NCI-H2171 (cell line): ENCODE measurements around the gene MBD3L4.
"Not testable (repeated sequence)": the region's sequence is repeated elsewhere in the genome, so short reads cannot be mapped to it uniquely, and the experiment has no call there.

Source experiments
- DNase-seq: peaks from one replicate; lab custom pipeline; 2025; lab: John Stamatoyannopoulos, UW

The MBD3L4 gene

DNA sequence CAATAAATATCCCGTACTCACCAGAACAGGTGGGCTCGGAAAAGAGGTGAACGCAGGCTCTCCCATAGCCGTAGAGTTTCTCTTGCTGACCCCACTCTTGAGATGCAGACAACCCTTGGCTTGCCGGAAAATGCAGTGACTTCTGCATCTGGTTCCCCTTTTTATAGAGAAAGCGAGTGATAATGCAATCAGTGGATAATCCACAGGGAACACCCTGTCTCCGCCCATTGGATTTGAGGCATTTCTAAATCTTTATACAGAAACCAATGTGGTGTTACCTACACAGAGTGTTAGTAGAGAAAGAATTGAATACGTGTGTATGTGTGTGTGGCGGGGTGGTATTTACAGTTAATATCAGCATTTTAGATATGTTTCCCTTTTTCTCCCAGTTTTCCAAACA is at the start of gene MBD3L4:
MBD3L4 (minus strand) TSS at position 101 of the 400 bp plus-strand sequence; CDS start at position 66, 35 bp downstream.
- not testable (repeated sequence) for DNase-seq

GRCh38 chr19:7088999-7089398 is 49.0 kb upstream of the MBD3L4 start:
- no peak for DNase-seq

DNA sequence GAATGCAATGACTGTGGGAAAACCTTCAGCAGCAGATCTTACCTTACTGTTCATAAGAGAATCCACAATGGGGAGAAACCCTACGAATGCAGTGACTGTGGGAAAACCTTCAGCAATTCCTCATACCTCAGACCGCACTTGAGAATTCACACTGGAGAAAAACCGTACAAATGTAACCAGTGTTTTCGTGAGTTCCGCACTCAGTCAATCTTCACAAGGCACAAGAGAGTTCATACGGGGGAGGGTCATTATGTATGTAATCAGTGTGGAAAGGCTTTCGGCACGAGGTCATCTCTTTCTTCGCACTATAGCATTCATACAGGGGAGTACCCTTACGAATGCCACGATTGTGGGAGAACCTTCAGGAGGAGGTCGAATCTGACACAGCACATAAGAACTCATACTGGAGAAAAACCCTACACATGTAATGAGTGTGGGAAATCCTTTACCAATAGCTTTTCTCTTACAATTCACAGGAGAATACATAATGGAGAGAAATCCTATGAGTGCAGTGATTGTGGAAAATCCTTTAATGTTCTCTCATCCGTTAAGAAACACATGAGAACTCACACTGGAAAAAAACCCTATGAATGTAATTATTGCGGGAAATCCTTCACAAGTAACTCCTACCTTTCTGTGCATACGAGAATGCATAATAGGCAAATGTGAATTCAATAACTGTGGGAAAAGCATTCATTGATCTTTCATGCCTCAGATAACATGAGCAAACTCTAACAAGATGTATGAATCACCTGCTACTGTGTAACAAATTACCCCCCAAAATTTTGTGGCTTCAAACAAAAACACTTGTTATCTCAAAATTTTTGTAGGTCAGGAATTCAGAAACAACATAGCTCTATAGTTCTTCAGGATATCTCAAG is 43.3 kb upstream of the MBD3L4 start:
- DNase-seq = no peak

- no peak for DNase-seq
Observed at GRCh38 chr19:7078008-7078407, 38.0 kb upstream of the MBD3L4 start.

DNA sequence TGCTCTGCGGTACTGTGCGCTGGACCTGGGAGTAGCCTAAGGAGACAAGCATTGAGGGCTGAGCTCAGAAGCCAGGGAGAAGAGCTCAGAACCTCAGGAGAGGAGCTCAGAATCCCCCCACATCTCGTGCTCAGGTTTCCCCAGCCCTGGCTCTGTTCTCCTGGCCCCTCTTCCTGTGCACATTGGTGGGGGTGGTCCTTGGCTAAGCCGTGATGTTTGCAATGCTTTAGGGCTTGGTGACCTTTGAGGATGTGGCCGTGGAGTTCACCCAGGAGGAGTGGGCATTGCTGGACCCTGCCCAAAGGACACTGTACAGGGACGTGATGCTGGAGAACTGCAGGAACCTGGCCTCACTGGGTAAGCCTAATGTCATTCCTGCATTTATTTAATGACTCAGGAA is 36.2 kb upstream of the MBD3L4 start:
- DNase-seq = no peak

- DNase-seq = no peak
Observed at GRCh38 chr19:7074705-7075282, 34.8 kb upstream of the MBD3L4 start.

DNA sequence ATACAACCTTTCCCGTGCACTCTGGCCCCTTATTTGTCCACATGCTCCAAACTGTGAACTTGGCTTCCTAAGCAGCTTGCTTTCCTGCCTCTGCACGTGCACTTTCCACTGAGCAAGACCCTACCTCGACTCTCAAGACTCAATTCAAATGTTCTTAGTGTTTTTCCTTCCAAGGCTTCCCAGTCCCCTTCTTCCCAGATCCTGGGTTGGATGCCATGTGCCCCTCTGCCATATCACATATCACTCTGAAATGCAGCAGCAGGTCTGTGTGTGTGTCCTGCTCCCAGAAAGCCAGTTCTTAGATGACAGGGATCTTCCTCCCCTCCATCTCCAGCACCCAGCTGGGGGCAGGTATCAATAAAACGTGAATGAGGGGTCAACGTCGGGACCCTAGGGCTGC is 32.6 kb upstream of the MBD3L4 start:
- no peak for DNase-seq

GRCh38 chr19:7069904-7070226 is 29.9 kb upstream of the MBD3L4 start:
- no peak for DNase-seq

DNA sequence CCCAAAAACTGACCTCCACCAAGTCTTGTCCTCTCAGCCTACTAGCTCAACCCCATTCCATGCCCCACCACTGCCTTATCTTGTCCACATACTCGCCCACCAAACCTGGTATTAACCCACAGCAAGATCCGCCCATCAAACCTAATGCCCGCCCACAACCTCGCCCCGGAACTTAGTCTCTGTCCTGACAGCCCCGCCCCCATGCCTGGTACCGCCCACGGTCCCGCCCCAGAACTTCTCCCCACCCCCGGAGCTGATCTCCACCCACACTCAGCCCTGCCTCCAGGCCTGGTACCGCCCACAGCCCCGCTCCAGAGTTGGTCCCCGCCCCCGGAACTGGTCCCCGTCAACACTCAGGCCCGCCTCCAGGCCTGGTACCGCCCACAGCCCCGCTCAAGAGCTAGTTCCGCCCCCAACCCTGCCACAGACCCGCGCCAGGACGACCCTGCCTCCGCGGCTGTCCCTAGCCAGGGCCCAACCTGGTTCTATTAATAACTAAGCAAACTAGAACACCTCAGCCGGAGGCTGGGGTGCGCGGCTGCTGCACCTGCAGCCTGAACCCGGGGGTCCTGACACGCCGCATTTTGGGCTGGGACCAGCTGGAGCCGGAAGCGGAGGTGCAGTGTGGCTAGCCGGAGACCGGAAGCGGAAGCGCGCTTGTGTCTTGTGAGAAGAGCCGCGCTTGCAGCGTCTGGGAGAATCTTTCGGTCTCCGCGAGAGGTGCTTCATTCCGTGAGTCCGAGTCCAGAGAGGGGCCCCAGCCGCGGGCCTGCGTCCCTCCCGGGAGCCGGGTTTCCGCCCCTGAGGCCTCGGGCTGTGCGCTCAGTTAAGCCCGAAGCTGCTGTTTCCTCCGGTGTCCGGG is 29.3 kb upstream of the MBD3L4 start, which contains the start of gene ZNF557:
ZNF557 (plus strand) TSS at position 662 of the 862 bp plus-strand sequence. CDS start 5,372 bp downstream, outside the sequence.
- peak; percentile 96 for DNase-seq

GRCh38 chr19:7068599-7068998 is 28.6 kb upstream of the MBD3L4 start:
- no peak for DNase-seq

GRCh38 chr19:7067716-7068115 is 27.7 kb upstream of the MBD3L4 start:
- no peak for DNase-seq

DNA sequence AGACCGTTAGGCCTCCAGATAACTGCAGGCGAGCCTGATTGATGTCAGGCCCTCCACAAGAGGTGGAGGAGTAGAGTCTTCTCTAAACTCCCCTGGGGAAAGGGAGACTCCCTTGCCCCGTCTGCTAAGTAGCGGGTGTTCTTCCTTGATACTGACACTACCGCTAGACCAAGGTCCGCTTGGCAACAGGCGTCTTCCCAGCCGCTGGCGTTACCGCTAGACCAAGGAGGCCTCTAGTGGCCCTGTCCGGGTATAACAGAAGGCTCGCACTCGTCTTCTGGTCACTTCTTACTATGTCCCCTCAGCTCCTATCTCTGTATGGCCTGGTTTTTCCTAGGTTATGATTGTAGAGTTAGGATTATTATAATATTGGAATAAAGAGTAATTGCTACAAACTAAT is 27.1 kb upstream of the MBD3L4 start:
- DNase-seq = not testable (repeated sequence)

DNA sequence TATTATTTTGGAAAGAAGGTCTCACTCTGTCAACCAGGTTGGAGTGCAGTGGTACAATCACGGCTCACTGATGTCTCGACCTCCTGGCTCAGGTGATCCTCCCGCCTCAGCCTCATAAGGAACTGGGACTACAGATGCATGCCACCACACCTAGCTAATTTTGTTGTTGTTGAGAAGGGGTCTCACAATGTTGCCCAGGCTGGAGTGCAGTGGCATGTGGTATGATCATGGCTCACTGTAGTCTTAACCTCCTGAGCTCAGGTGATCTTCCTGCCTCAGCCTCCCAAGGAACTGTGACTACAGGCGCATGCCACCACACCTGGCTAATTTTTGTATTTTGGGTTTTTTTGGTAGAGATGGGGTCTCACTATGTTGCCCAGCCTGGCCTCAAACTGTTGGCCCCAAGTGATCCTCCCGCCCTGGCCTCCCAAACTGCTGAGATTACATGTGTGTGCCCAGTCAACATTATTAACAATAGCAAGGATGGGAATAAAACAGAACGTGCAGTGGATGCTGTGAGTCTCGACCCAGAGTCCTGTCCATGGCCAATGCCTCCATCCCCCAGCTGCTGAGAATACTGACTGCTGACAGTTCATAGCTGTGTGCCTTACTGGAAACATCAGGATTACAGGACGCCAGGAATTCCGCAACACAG is 23.9 kb upstream of the MBD3L4 start:
- DNase-seq = no peak

DNA sequence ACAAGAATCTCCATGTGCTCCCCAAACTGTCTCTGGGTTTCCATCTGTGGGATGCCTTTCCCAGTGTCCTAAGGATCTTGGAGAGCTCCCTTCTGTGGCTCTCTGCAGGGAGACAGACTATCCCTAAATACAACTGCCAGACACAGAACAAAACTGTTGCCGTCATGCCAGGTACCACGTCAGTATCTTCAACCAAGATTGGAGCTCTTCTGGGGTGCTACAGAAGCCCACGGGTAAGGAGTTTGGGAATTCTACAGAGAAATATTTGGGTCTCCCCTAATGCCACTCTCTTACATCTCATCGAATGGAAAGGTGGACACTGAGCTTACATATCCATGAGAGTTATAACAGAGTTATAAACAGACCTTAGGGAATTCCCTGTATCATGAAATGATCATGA is 23.4 kb upstream of the MBD3L4 start:
- DNase-seq = no peak

- not testable (repeated sequence) for DNase-seq
Observed at GRCh38 chr19:7059977-7060376, 20.0 kb upstream of the MBD3L4 start.

DNA sequence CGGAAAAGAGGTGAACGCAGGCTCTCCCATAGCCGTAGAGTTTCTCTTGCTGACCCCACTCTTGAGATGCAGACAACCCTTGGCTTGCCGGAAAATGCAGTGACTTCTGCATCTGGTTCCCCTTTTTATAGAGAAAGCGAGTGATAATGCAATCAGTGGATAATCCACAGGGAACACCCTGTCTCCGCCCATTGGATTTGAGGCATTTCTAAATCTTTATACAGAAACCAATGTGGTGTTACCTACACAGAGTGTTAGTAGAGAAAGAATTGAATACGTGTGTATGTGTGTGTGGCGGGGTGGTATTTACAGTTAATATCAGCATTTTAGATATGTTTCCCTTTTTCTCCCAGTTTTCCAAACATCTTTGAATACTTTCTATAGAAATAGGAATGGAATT is 18.6 kb upstream of the MBD3L4 start, which contains the start of gene MBD3L3:
MBD3L3 (minus strand) TSS at position 101 of the 400 bp plus-strand sequence; CDS start at position 30, 71 bp downstream.
- DNase-seq = not testable (repeated sequence)

- not testable (repeated sequence) for DNase-seq
Observed at GRCh38 chr19:7056371-7056770, 16.4 kb upstream of the MBD3L4 start.

DNA sequence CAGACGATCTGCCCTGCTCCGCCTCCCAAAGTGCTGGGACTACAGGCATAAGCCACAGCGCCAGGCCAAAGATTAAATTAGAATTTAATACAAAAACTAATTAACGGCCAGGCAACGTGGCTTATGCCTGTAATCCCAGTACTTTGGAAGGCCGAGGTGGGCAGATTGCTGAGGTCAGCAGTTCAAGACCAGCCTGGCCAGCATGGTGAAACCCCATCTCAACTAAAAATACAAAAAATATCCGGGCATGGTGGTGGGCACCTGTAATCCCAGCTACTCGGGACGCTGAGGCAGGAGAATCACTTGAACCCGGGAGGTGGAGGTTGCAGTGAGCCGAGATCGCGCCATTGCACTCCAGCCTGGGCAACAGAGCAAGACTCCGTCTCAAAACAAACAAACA is 15.7 kb upstream of the MBD3L4 start:
- DNase-seq = not testable (repeated sequence)

- not testable (repeated sequence) for DNase-seq
Observed at GRCh38 chr19:7054635-7055368, 14.8 kb upstream of the MBD3L4 start.

- DNase-seq = not testable (repeated sequence)
Observed at GRCh38 chr19:7052896-7053295, 12.9 kb upstream of the MBD3L4 start.

GRCh38 chr19:7051421-7051820 is 11.4 kb upstream of the MBD3L4 start:
- not testable (repeated sequence) for DNase-seq
